UCSD-AML1 (cell line): ENCODE measurements around the gene PDE4B.
"Not testable (repeated sequence)": the region's sequence is repeated elsewhere in the genome, so short reads cannot be mapped to it uniquely, and the experiment has no call there.

Experiments
- DNase-seq: peaks from one replicate; lab custom pipeline; 2025; ENCODE audit not compliant: unreplicated experiment; lab: John Stamatoyannopoulos, UW

Gene PDE4B

DNA sequence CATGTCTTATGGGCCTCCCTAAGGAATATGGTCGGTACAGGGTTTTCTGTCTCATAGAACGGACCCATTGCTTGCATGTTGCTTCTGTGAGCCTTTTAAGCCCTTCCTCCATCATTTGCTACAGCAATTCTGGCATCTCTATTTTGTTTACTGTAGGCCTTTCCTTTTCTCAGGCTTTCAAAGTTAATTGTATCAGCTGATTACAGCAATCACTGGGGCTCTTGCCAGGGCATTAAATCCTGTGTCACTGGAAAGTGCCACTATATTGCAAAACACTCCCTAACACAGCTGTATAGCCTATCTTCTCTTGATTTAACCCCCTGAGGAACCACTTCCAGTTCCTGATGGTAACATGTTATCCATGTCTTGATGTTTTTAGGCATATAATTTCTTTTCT is 156.5 kb downstream of the PDE4B start:
- no peak for DNase-seq

DNA sequence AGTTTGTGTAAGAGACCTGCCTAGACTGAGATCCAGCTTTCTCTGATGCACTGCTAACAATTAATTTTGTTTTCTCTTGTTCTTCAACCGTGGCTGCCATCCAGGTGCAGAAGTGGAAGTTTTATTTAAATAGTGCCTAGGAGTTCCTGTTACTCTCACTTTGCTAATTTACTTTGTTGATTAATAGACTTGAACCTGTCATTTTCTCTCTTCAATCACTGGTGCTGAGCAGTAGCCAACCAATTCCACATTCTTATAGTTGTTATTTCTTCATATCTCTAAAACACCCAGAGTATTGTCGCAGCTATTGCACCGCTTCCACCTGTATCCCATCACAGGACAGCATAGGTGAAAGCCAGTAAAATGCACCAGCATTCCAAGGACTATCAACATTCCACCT is 157.2 kb downstream of the PDE4B start:
- no peak for DNase-seq

DNA sequence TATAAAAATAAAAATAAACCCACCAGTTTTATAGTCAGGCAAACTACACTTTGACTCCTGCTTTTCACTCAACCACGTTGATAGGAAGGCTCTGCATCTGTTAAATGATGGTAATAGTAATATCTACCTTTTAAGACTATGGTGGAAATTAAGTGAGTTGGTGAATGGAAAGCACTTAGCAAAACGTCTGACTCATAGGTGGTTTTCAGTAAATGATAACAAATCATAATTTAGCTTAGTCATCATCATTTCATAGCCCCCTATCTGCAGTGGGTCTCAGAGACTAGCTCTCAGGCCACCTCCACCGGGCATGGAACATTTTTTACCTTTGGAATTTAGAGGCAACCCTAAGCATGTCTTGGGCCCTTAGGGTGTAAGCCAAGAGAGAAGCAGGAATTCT is 160.0 kb downstream of the PDE4B start:
- DNase-seq = no peak

- no peak for DNase-seq
Observed at GRCh38 chr1:65953170-65953569, 160.5 kb downstream of the PDE4B start.

DNA sequence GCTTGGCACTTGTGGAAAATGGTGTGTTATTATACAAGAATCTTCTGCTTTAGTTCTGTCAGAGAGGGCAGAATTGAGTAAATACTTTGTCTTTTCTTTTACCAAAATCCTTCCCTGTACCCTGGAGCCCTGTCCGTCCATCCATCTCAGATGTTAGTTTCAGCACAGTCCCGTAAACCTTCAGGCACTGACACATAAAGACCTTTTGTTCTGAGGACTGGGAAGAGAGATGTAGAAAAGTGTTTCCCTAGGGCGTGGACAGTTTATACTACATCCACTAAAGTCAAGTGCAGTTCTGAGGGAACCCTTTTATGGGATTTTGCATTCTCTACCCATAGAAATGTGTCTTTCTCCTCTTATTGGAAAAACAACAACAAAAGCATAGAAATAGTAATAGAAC is 162.4 kb downstream of the PDE4B start:
- no peak for DNase-seq

DNA sequence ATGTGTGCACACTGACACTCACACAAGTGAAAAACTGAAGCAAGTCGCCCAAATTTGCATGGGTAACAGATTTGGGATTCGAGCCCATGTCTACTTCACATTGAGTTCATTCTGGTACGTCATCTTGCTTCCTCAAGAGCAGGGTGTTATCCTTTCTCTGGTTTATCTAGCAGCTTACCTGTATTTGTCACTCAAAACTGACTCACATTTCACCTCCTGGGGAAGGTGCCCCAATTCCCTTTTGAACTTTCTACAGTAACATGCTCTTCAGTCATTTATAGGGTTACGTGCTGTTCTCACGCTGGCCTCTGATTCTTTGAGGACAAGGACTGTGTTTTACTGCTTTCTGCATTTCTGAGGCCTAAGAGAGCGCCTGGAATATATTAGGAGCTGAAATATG is 162.8 kb downstream of the PDE4B start:
- DNase-seq = no peak

DNA sequence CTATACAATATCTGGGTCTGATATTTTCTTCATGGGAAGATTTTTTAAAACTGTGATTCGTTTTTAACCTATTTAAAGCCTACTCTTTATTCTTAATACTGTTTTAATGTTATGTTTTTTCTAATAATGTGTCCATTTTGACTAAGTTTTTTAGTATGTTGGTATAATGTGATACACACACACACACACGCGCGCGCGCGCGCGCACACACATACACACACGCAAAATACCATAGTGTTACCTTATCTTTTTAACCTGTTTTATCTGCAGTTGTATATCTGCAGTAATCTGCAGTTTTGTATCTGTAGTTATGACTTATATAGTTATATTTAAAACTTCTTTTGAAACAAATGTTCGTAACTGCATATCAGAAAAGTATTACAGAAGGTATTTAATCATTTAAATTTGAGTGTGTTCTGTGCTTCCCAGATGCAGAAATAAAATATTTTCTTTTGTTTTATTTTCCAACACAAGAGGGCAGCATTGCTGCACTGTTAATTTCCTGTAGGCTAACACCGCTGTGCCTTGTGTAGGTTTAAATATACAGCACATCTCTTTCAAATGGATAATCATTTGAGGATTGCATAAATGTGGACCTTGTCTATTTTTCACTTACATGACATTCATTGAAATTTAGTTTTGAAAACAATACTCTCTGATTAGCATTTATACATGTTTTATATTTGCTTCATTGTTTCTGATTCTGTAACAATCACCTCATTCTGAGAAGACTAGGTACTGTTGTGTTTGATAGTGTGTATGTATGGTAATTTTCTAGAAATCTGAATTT is 166.1 kb downstream of the PDE4B start:
- no peak for DNase-seq

- DNase-seq = no peak
Observed at GRCh38 chr1:65959896-65960567, 167.3 kb downstream of the PDE4B start.

DNA sequence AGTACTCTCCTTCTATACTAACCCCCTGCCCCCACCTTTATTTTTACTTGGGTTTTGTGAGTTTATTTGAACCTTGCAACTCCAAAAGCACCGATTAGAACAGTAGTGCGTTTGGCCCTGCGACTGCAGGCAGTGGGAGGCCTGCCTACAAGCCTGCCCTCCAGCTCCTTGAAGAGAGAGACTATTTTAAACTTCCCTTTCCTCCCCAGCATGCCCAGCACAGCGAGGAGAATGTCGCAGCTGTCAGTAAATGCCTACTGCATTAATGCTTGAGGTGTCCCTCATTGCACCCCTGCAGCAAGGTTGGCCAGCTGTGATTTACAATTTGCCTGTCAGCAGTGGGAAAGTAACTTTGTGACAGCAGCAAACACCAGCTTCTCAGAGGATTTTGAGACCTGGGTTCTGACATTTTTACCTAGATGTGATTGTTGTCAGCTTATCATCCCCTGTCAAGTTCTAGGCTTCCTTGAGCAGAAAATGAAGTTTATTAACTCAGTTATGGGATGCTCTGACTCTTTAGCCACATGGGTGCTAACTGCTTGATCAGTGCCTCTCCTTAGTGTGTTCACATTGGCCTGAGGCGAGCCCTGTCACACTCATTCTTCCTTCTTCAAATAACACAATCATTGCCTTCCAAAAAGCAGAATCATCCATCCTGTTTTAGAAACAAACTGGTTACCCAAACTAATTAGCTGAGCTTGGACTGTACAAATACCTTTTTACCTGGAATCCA is 170.6 kb downstream of the PDE4B start:
- DNase-seq = peak; percentile 20

GRCh38 chr1:65964123-65964522 is 171.4 kb downstream of the PDE4B start:
- DNase-seq = no peak

DNA sequence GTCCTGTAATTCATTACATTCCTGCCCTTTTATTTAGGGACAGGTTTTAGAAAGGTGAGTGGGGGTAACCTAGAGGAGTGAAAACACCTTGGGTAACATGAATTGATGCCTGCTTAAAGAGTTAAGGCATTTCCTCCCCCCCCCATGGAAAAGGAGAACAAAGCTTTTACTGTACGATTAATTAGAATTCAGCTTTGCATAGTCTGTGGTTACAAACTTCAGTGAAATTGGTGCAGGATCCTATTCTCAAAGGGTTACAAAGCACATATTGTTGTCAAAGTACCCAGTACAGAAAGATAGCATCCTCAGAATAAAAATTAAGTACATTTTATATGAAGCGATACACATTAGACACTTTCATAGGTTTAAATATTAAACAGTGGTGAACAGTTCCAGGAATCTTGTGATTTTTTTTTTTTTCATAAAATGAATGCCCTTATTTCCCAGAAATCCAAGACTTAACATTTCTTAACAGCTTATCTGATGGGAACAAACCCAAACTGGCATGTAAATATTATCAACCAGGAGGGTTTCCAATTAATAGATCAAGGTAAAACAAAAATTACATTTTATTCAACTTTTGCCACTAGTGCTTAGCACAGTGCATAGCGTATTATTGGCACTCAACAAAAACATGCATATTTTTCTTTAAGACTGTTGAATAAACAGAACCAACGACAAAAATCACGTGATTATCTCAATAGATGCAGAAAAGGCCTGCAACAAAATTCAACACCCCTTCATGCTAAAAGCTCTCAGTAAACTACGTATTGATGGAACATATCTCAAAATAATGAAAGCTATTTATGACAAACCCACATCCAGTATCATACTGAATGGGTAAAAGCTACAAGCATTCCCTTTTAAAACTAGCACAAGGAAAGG is 172.7 kb downstream of the PDE4B start:
- no peak for DNase-seq

GRCh38 chr1:65967492-65967891 is 174.8 kb downstream of the PDE4B start:
- DNase-seq = not testable (repeated sequence)

DNA sequence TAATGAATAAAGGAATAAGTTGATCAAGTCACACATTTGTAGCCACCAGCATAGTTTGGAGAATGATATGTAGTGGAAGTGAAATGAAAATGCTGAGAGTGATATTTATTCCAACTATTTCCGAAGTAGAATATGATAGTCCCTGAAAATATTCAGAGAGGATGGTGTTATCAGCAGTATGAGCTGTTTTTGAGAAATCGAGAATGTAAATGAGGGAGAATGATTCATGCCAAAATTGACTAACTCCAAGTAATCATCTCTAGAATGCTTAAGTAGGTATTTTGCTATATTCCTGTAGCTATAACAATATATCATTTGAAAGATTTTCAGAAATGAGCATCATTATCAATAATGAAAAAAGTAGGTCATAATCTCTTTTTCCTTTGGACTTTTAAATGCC is 178.9 kb downstream of the PDE4B start:
- no peak for DNase-seq

GRCh38 chr1:65975708-65976107 is 183.0 kb downstream of the PDE4B start:
- no peak for DNase-seq

- no peak for DNase-seq
Observed at GRCh38 chr1:65979136-65980044, 186.7 kb downstream of the PDE4B start.

GRCh38 chr1:65980237-65980636 is 187.5 kb downstream of the PDE4B start:
- no peak for DNase-seq

GRCh38 chr1:65983500-65983899 is 190.8 kb downstream of the PDE4B start:
- no peak for DNase-seq

DNA sequence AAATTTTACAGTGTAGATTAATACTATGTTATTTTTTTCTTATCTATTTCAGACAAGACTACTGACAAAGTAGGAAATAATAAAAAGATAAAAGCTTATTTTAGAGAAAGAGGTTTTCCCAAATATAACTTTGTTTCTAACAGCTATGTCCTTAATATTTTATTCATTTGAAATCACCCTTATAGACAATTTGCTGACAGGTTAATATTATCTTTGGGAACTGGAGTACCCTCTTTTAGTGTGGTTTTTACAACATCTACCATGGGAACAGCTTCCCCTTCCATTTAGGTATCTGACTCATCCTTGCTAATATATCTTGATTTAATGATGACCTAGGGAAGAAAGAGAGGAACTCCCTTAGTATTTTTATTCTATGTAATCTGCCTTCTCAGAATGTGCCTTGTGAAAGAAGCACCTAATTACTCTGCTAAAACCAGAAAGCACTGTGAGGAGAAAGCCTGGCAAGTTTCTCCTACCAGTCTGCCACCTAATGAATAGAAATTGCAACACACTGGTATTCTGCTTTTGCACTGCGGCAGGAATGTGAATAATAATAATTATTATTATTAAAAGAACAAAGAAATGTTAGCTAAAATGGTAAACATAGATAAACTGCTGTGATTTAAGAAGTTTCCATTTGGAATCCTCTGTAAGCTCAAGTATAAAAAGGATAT is 192.8 kb downstream of the PDE4B start:
- no peak for DNase-seq

DNA sequence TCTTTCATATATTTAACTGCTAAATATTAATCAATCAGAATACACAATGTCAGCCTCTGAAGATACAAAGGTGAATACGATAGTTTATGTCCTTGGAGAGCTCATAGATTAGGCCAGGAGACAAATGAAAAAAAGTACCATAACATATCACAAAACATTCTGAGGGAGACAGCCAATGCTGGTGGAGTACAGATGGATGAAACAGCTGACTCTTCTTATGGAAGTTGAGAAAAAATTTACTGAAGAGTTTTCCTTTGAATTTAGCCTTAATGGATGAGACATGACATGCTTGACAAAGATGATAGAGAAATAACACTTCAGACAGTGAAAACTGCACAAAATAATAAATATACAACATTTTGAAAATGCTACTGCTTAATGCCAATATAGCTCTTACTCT is 193.5 kb downstream of the PDE4B start:
- no peak for DNase-seq
